ENCODE results near the gene EIF2B4.

GRCh38 chr2:27347641-27348040 lies 22.5 kb downstream of the EIF2B4 start:
- TF ChIP-seq CTCF (conservative IDR thresholded peaks at IDR 0.05; ENCODE audit: low read depth in 2 of 2) (no peak), EZH2 (IDR thresholded peaks at IDR 0.05; ENCODE audit: low read depth, unreplicated experiment) (no peak), REST (IDR thresholded peaks at IDR 0.05; ENCODE audit: unreplicated experiment) (no peak), CREB1 (CRISPR knock-in tag; IDR thresholded peaks at IDR 0.05; ENCODE audit: low read depth) (no peak), POLR2AphosphoS5 (IDR thresholded peaks at IDR 0.05; ENCODE audit: low read depth) (no peak), ZNF114 (CRISPR knock-in tag; IDR thresholded peaks at IDR 0.05) (no peak), JUNB (IDR thresholded peaks at IDR 0.05; ENCODE audit: unreplicated experiment) (no peak), ETS1 (IDR thresholded peaks at IDR 0.05) (no peak), EZH2phosphoT487 (IDR thresholded peaks at IDR 0.05; ENCODE audit: unreplicated experiment) (no peak), STAT1 (IDR thresholded peaks at IDR 0.05; ENCODE audit: unreplicated experiment) (no peak)

All from GM23338 (cell line).